WTC11 (cell line): ENCODE results near the gene AGBL5.

Source experiments
- CBFB ChIP-seq: sonication (generic); formaldehyde crosslinking; IDR thresholded peaks from 2 replicates; pipeline ENCODE4 v1.8.1; 2022; ENCODE audit warnings: mild to moderate bottlenecking, low read depth, missing genetic modification reagents
- FOXP1 ChIP-seq: sonication (generic); formaldehyde crosslinking; IDR thresholded peaks from 2 replicates; pipeline ENCODE4 v1.8.0; 2022; ENCODE audit warnings: missing genetic modification reagents, mild to moderate bottlenecking, moderate library complexity, borderline replicate concordance
- NFE2L1 ChIP-seq: sonication (generic); formaldehyde crosslinking; IDR thresholded peaks from 2 replicates; pipeline ENCODE4 v1.8.1; 2023; ENCODE audit warnings: missing genetic modification reagents
- RELA ChIP-seq: sonication (generic); formaldehyde crosslinking; IDR thresholded peaks from 2 replicates; pipeline ENCODE4 v1.8.1; 2022; ENCODE audit warnings: missing genetic modification reagents, mild to moderate bottlenecking, borderline replicate concordance
- USF1 ChIP-seq: sonication (generic); formaldehyde crosslinking; IDR thresholded peaks from 2 replicates; pipeline ENCODE4 v1.8.0; 2022; ENCODE audit warnings: mild to moderate bottlenecking, missing genetic modification reagents
- ZBTB43 ChIP-seq: sonication (generic); formaldehyde crosslinking; IDR thresholded peaks from 2 replicates; pipeline ENCODE4 v1.8.1; 2023; ENCODE audit warnings: mild to moderate bottlenecking, missing genetic modification reagents
- ZNF263 ChIP-seq: sonication (generic); formaldehyde crosslinking; IDR thresholded peaks from 2 replicates; pipeline ENCODE4 v1.8.1; 2022; ENCODE audit warnings: low read depth, mild to moderate bottlenecking, moderate library complexity, missing genetic modification reagents
- TF ChIP-seq, protein P1 (sequence below): fragments of 200-600 bp; IDR thresholded peaks from 2 replicates; pipeline ENCODE4 v1.8.0; 2022; ENCODE audit warnings: antibody characterized with exemption
- TF ChIP-seq, protein P2 (sequence below): sonication (generic); formaldehyde crosslinking; IDR thresholded peaks from 2 replicates; pipeline ENCODE4 v1.8.0; 2022; ENCODE audit warnings: mild to moderate bottlenecking, missing genetic modification reagents
- TF ChIP-seq, protein P3 (sequence below): sonication (generic); formaldehyde crosslinking; IDR thresholded peaks from 2 replicates; pipeline ENCODE4 v1.8.1; 2023; ENCODE audit warnings: mild to moderate bottlenecking, missing genetic modification reagents, borderline replicate concordance

- TF ChIP-seq RELA (CRISPR knock-in tag) (no peak), CBFB (CRISPR knock-in tag) (no peak), ZBTB43 (CRISPR knock-in tag) (no peak), ZNF263 (CRISPR knock-in tag) (no peak), FOXP1 (CRISPR knock-in tag) (no peak), USF1 (CRISPR knock-in tag) (no peak), NFE2L1 (CRISPR knock-in tag) (no peak)
- TF ChIP-seq, protein P1, sequence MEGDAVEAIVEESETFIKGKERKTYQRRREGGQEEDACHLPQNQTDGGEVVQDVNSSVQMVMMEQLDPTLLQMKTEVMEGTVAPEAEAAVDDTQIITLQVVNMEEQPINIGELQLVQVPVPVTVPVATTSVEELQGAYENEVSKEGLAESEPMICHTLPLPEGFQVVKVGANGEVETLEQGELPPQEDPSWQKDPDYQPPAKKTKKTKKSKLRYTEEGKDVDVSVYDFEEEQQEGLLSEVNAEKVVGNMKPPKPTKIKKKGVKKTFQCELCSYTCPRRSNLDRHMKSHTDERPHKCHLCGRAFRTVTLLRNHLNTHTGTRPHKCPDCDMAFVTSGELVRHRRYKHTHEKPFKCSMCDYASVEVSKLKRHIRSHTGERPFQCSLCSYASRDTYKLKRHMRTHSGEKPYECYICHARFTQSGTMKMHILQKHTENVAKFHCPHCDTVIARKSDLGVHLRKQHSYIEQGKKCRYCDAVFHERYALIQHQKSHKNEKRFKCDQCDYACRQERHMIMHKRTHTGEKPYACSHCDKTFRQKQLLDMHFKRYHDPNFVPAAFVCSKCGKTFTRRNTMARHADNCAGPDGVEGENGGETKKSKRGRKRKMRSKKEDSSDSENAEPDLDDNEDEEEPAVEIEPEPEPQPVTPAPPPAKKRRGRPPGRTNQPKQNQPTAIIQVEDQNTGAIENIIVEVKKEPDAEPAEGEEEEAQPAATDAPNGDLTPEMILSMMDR: no peak
- TF ChIP-seq, protein P2, sequence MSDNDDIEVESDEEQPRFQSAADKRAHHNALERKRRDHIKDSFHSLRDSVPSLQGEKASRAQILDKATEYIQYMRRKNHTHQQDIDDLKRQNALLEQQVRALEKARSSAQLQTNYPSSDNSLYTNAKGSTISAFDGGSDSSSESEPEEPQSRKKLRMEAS (CRISPR knock-in tag): no peak
- TF ChIP-seq, protein P3, sequence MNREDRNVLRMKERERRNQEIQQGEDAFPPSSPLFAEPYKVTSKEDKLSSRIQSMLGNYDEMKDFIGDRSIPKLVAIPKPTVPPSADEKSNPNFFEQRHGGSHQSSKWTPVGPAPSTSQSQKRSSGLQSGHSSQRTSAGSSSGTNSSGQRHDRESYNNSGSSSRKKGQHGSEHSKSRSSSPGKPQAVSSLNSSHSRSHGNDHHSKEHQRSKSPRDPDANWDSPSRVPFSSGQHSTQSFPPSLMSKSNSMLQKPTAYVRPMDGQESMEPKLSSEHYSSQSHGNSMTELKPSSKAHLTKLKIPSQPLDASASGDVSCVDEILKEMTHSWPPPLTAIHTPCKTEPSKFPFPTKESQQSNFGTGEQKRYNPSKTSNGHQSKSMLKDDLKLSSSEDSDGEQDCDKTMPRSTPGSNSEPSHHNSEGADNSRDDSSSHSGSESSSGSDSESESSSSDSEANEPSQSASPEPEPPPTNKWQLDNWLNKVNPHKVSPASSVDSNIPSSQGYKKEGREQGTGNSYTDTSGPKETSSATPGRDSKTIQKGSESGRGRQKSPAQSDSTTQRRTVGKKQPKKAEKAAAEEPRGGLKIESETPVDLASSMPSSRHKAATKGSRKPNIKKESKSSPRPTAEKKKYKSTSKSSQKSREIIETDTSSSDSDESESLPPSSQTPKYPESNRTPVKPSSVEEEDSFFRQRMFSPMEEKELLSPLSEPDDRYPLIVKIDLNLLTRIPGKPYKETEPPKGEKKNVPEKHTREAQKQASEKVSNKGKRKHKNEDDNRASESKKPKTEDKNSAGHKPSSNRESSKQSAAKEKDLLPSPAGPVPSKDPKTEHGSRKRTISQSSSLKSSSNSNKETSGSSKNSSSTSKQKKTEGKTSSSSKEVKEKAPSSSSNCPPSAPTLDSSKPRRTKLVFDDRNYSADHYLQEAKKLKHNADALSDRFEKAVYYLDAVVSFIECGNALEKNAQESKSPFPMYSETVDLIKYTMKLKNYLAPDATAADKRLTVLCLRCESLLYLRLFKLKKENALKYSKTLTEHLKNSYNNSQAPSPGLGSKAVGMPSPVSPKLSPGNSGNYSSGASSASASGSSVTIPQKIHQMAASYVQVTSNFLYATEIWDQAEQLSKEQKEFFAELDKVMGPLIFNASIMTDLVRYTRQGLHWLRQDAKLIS (CRISPR knock-in tag): no peak
Observed at GRCh38 chr2:27039871-27040270, 11.6 kb upstream of the AGBL5 start.
